GM12801 (cell line): ENCODE measurements around the gene C5orf58.

Experiments used
- CTCF ChIP-seq: IDR thresholded peaks from one replicate; pipeline ENCODE4 v1.5.1; 2011; ENCODE audit warnings: control low read depth; ENCODE audit not compliant: insufficient read length; ENCODE audit errors: extremely low read depth

Gene C5orf58

GRCh38 chr5:170250810-170251317 is 18.1 kb downstream of the C5orf58 start:
- no peak for TF ChIP-seq CTCF

GRCh38 chr5:170251462-170251861 is 18.7 kb downstream of the C5orf58 start:
- TF ChIP-seq CTCF: no peak

GRCh38 chr5:170252109-170252508 is 19.3 kb downstream of the C5orf58 start:
- no peak for TF ChIP-seq CTCF

GRCh38 chr5:170252720-170253350 is 20.1 kb downstream of the C5orf58 start:
- no peak for TF ChIP-seq CTCF

GRCh38 chr5:170254056-170254455 is 21.3 kb downstream of the C5orf58 start:
- TF ChIP-seq CTCF: no peak

GRCh38 chr5:170256571-170256970 is 23.8 kb downstream of the C5orf58 start:
- no peak for TF ChIP-seq CTCF

GRCh38 chr5:170257370-170257769 is 24.6 kb downstream of the C5orf58 start:
- TF ChIP-seq CTCF: no peak
